Measurements from ENCODE around the gene CPNE9.

CPNE9 gene

DNA sequence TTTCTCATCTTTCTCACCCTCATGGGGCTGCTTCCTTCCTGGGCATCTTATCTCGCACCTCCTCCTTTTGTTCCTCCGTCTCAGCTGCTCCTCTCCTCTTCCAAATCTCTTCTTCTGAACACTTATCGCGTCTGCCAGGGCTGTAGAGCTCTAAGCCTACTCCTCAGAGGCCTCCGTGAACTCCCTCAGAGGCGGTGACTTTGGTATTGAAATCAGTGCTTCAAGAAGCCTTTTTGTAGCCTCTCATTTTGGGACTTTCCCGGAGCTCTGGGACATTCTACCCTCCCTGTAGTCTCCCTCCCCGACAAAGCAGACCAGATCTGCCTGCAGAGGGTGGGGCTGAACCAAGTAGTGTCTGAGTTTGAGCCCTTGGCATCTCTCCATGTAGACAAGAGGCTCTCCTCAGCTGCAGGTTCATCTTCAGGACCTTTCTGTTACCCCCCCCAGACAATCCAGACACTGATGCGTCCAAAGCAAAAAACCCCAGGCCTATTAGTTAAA, 17.5 kb upstream of the CPNE9 start:
- Histone ChIP-seq H3K27me3 (replicated peaks; ENCODE audit: insufficient read depth, low read length) (no peaks in the 10 kb centered on the region), H3K79me2 (ENCODE audit: low read length) (no peaks in the 10 kb centered on the region), H3K9ac (ENCODE audit: low read length) (no peak overlapping the region), H3K4me3 (ENCODE audit: low read length) (no peak overlapping the region), H3F3A (ENCODE audit: insufficient read depth, low read length) (no peaks in the 10 kb centered on the region), H3K9me3 (replicated peaks; ENCODE audit: insufficient read depth, low read length) (no peaks in the 10 kb centered on the region), H3K36me3 (replicated peaks; ENCODE audit: insufficient read depth, low read length) (peaks cover 3% of the 10 kb centered on the region; the same call in 1 of the 2 replicates), H4K20me1 (ENCODE audit: insufficient read depth, low read length) (no peaks in the 10 kb centered on the region), H3K4me1 (ENCODE audit: low read length) (no peaks in the 10 kb centered on the region), H3K9me2 (replicated peaks; ENCODE audit: insufficient read depth, low read length) (no peaks in the 10 kb centered on the region), H2AFZ (ENCODE audit: low read length) (no peak overlapping the region), H3K4me2 (ENCODE audit: low read depth, low read length) (no peak overlapping the region), H3K27ac (ENCODE audit: low read length) (no peak overlapping the region)
- no peak for TF ChIP-seq EZH2 (optimal IDR thresholded peaks at IDR 0.05; ENCODE audit: low read depth, low read length)
- TF ChIP-seq, protein P1, sequence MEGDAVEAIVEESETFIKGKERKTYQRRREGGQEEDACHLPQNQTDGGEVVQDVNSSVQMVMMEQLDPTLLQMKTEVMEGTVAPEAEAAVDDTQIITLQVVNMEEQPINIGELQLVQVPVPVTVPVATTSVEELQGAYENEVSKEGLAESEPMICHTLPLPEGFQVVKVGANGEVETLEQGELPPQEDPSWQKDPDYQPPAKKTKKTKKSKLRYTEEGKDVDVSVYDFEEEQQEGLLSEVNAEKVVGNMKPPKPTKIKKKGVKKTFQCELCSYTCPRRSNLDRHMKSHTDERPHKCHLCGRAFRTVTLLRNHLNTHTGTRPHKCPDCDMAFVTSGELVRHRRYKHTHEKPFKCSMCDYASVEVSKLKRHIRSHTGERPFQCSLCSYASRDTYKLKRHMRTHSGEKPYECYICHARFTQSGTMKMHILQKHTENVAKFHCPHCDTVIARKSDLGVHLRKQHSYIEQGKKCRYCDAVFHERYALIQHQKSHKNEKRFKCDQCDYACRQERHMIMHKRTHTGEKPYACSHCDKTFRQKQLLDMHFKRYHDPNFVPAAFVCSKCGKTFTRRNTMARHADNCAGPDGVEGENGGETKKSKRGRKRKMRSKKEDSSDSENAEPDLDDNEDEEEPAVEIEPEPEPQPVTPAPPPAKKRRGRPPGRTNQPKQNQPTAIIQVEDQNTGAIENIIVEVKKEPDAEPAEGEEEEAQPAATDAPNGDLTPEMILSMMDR (IDR thresholded peaks at IDR 0.05; ENCODE audit: low read length), result no peak
- TF ChIP-seq EZH2phosphoT487 (IDR thresholded peaks at IDR 0.05; ENCODE audit: low read length), result no peak
- no peak for DNase-seq

DNA sequence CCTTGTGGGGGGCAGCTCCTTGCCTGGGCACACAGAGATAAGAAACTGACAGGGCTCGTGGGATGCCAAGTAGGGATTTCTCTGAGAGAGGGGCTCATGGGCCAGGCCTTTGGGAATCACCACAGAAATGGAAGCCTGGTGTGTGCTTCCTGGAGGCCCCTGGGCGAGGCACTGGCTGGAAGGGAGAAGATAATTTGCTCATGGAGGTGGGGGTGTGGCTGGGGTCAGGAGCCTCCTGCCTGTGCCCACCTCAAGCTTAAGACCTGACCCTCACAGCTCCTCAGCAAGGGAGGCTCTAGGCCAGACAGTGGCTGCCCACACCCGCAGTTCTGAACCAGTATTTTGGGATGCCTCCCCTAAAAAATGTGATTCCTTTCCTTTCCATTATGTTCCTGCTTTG, 16.9 kb upstream of the CPNE9 start:
- H3K27me3 ChIP-seq (replicated peaks; ENCODE audit: insufficient read depth, low read length), result no peaks in the 10 kb centered on the region
- no peaks in the 10 kb centered on the region for H4K20me1 ChIP-seq (ENCODE audit: insufficient read depth, low read length)
- H3K4me2 ChIP-seq (ENCODE audit: low read depth, low read length), result no peak overlapping the region
- no peaks in the 10 kb centered on the region for H3K79me2 ChIP-seq (ENCODE audit: low read length)
- H3K4me1 ChIP-seq (ENCODE audit: low read length), result no peaks in the 10 kb centered on the region
- H2AFZ ChIP-seq (ENCODE audit: low read length), result no peak overlapping the region
- peaks cover 3% of the 10 kb centered on the region; the same call in 1 of the 2 replicates for H3K36me3 ChIP-seq (replicated peaks; ENCODE audit: insufficient read depth, low read length)
- H3K27ac ChIP-seq (ENCODE audit: low read length), result no peak overlapping the region
- no peak for TF ChIP-seq EZH2 (optimal IDR thresholded peaks at IDR 0.05; ENCODE audit: low read depth, low read length)
- no peak for DNase-seq
- no peaks in the 10 kb centered on the region for H3F3A ChIP-seq (ENCODE audit: insufficient read depth, low read length)
- H3K9me3 ChIP-seq (replicated peaks; ENCODE audit: insufficient read depth, low read length), result no peaks in the 10 kb centered on the region
- H3K4me3 ChIP-seq (ENCODE audit: low read length), result no peak overlapping the region
- H3K9ac ChIP-seq (ENCODE audit: low read length), result no peak overlapping the region
- H3K9me2 ChIP-seq (replicated peaks; ENCODE audit: insufficient read depth, low read length), result no peaks in the 10 kb centered on the region

DNA sequence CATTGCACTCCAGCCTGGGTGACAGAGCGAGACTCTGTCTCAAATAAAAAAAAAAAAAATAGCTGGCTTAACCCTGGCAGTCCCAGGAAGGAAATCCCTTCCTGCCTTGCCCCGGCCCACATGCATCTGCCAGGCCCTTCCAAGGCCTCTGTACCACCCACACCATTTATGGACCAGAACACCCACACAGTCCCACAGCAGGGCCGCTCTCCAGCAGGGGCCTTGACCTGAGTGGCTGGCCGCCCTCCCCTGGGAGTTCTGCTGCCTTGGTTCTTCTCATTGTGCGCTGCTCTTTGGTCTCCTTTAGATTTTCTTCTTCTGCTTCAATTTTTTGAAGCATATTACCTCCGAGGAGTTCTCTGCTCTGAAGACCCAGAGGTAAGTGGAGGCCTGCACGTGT, 16.1 kb upstream of the CPNE9 start:
- H3K4me3 ChIP-seq (ENCODE audit: low read length), result no peak overlapping the region

DNA sequence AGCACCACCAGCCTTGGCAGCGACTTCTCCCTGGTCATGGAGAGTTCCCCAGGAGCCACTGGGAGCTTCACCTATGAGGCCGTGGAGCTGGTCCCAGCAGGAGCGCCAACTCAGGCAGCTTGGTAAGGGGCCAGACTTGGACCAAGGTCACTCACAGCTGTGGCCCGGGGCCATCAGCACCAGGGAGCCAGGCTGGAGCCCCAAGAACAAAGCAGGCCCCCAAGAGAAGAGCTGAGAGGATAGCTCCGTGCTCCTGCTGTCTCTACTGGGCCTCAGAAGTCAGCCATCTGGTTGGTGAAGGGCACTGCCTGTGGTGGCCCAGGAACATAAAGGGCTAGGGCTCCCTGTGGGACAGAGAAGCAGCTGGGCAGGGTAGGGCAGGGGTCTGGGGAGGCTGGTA, 14.7 kb upstream of the CPNE9 start:
- Histone ChIP-seq H3K9ac (ENCODE audit: low read length) (no peak overlapping the region), H3K27me3 (replicated peaks; ENCODE audit: insufficient read depth, low read length) (no peaks in the 10 kb centered on the region), H3K79me2 (ENCODE audit: low read length) (no peaks in the 10 kb centered on the region), H3K9me2 (replicated peaks; ENCODE audit: insufficient read depth, low read length) (no peaks in the 10 kb centered on the region), H3K36me3 (replicated peaks; ENCODE audit: insufficient read depth, low read length) (peaks cover 3% of the 10 kb centered on the region; the same call in 1 of the 2 replicates), H2AFZ (ENCODE audit: low read length) (no peak overlapping the region), H3K4me3 (ENCODE audit: low read length) (no peak overlapping the region), H3F3A (ENCODE audit: insufficient read depth, low read length) (no peaks in the 10 kb centered on the region), H3K4me1 (ENCODE audit: low read length) (no peaks in the 10 kb centered on the region), H3K4me2 (ENCODE audit: low read depth, low read length) (no peak overlapping the region), H3K9me3 (replicated peaks; ENCODE audit: insufficient read depth, low read length) (no peaks in the 10 kb centered on the region), H3K27ac (ENCODE audit: low read length) (no peak overlapping the region), H4K20me1 (ENCODE audit: insufficient read depth, low read length) (no peaks in the 10 kb centered on the region)
- TF ChIP-seq EZH2 (optimal IDR thresholded peaks at IDR 0.05; ENCODE audit: low read depth, low read length), result no peak
- TF ChIP-seq, protein P1 (IDR thresholded peaks at IDR 0.05; ENCODE audit: low read length), result no peak
- no peak for TF ChIP-seq EZH2phosphoT487 (IDR thresholded peaks at IDR 0.05; ENCODE audit: low read length)
- DNase-seq, result no peak

More for the DNA sequence above, 16.1 kb upstream of the CPNE9 start:
- no peaks in the 10 kb centered on the region for H3K4me1 ChIP-seq (ENCODE audit: low read length)
- H3K9me2 ChIP-seq (replicated peaks; ENCODE audit: insufficient read depth, low read length), result no peaks in the 10 kb centered on the region
- TF ChIP-seq, protein P1 (IDR thresholded peaks at IDR 0.05; ENCODE audit: low read length), result no peak
- TF ChIP-seq EZH2phosphoT487 (IDR thresholded peaks at IDR 0.05; ENCODE audit: low read length), result no peak
- TF ChIP-seq EZH2 (optimal IDR thresholded peaks at IDR 0.05; ENCODE audit: low read depth, low read length), result no peak
- H3K9ac ChIP-seq (ENCODE audit: low read length), result no peak overlapping the region
- no peak for DNase-seq
- H4K20me1 ChIP-seq (ENCODE audit: insufficient read depth, low read length), result no peaks in the 10 kb centered on the region
- H3K9me3 ChIP-seq (replicated peaks; ENCODE audit: insufficient read depth, low read length), result no peaks in the 10 kb centered on the region
- H3K36me3 ChIP-seq (replicated peaks; ENCODE audit: insufficient read depth, low read length), result peaks cover 3% of the 10 kb centered on the region; the same call in 1 of the 2 replicates
- H3K79me2 ChIP-seq (ENCODE audit: low read length), result no peaks in the 10 kb centered on the region
- H3K27ac ChIP-seq (ENCODE audit: low read length), result no peak overlapping the region
- no peak overlapping the region for H3K4me2 ChIP-seq (ENCODE audit: low read depth, low read length)
- no peaks in the 10 kb centered on the region for H3F3A ChIP-seq (ENCODE audit: insufficient read depth, low read length)
- no peak overlapping the region for H2AFZ ChIP-seq (ENCODE audit: low read length)
- no peaks in the 10 kb centered on the region for H3K27me3 ChIP-seq (replicated peaks; ENCODE audit: insufficient read depth, low read length)

Data from MM.1S (cell line).